GM15510 (cell line): ENCODE results near the gene ATXN7.
A peak's percentile ranks its signal among the peaks of the same experiment; 100 is the strongest.

Experiments
- POLR2A ChIP-seq: IDR thresholded peaks from 3 replicates; pipeline ENCODE4 v1.6.1; 2011; ENCODE audit warnings: borderline replicate concordance; ENCODE audit not compliant: insufficient read length; ENCODE audit errors: extremely low read depth

ATXN7 gene

GRCh38 chr3:64003589-64003988 is 139.9 kb downstream of the ATXN7 start:
- no peak for TF ChIP-seq POLR2A

DNA sequence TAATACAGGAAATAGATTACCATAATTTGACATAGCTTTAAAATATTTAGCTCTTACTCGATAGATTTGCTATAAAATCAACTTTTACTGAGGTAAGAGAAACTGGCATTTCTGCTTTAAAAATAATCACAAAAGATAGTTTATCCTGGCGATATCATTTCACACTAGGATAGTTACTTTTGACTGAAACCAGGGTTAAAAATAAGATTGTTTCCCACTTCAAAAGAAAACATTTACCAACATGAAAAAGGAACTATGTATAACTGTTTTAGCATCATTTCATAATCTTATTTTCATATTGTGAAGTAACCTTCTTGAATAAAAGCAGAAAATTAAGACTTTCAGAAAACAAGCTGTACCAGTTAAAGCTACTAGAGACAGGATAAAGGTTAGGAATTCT is 144.3 kb downstream of the ATXN7 start:
- TF ChIP-seq POLR2A: no peak

GRCh38 chr3:64008487-64009351 is 145.1 kb downstream of the ATXN7 start:
- TF ChIP-seq POLR2A: no peak

GRCh38 chr3:64009528-64009927 is 145.9 kb downstream of the ATXN7 start:
- TF ChIP-seq POLR2A: no peak

DNA sequence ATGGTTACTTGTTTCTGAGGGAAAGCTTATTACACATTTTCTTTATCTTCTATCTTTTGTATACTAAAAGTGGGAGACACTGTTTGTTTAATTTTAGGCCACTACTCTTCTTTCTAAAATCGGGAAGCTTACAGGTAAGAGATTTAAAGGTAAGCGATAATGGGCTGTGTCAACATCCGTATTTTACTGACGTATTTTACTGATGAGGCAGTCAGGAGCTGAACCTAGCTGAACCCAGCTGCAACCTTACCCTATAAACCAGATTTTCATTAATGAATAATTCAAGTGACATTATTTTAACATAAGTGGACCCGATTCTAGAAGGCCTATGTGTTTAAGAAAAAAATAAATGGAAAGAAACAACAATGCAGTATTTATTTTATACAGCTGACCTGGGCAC is 146.5 kb downstream of the ATXN7 start:
- TF ChIP-seq POLR2A: no peak

- no peak for TF ChIP-seq POLR2A
Measured at GRCh38 chr3:64011685-64012084, 148.0 kb downstream of the ATXN7 start.

- no peak for TF ChIP-seq POLR2A
Measured at GRCh38 chr3:64016941-64017620, 153.4 kb downstream of the ATXN7 start.

GRCh38 chr3:64019271-64019670 is 155.6 kb downstream of the ATXN7 start:
- no peak for TF ChIP-seq POLR2A

GRCh38 chr3:64019879-64020278 is 156.2 kb downstream of the ATXN7 start:
- no peak for TF ChIP-seq POLR2A

DNA sequence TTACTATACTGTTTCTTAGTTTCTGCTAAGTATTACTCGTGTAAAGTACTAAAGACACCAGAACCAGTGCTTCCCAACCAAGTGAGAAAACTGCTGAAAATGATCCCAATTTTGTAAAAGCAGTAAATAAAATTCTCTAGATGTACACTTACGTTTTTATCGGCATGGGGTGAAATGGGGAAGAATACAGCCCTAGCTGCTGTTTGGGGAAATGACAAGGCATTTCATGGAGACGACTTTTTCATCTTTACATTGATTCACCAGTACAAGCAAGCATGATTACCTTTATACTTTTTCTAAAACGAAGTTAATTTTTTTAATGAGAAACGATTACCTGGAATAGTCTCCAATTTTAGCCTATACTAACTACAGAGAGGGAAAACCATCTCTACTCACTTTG is 158.3 kb downstream of the ATXN7 start:
- TF ChIP-seq POLR2A: no peak

DNA sequence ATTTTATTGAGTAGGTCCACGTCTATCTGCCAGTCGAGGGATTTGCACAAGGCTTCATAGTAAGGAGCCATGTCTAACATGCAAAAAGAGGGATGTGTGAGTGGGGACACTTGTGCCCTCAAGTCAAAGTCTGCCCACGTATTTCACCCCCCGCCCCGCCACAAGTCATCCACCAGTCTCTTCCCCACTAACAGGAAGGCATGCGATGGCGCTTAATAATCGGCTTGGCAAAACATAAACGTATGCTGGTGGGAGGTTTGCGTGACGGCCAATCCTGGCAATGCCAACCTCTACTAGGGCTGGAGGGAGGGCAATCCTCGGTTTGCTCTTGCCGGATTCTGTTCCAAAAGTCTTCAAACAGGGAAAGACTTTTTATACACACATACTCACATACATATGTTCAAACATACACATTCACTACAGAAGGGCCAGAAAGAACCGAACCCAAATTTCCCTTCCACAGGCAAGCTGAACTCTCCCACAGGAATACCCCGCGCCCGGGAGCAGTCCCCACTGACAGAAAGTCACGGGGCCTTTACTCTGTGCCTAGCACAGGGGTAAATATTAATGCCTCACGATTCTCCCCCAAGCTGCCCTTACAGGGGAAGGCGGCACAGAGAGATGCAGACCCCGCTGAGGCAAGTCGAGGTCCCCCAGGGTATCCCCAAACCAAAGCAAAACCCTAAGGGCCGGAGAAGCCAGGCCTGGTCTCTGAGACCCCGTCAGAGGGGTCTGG is 159.0 kb downstream of the ATXN7 start:
- no peak for TF ChIP-seq POLR2A

GRCh38 chr3:64023187-64023860 is 159.7 kb downstream of the ATXN7 start, which contains the start of gene PSMD6:
TSS of gene PSMD6 (minus strand) at chr3:64023494. CDS start at chr3:64023419, 75 bp downstream.
- TF ChIP-seq POLR2A: peak; percentile 77

DNA sequence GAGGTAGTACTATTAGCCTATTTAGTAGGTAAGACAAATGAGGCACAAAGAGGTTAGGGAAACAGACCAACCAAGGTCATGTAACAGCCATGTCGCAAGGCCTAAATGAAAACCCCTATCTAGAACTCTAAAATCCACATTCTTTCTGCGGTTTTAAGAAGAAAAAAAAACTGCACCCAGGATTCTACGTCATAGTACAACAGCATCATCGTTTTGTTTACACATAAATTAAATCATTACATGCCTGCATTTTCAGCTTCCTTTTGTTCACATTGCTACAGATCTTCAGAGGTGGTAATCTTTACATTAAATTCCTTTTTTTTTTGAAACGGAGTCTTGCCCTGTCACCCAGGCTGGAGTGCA is 160.2 kb downstream of the ATXN7 start:
- no peak for TF ChIP-seq POLR2A

GRCh38 chr3:64026346-64026745 is 162.7 kb downstream of the ATXN7 start:
- TF ChIP-seq POLR2A: no peak

DNA sequence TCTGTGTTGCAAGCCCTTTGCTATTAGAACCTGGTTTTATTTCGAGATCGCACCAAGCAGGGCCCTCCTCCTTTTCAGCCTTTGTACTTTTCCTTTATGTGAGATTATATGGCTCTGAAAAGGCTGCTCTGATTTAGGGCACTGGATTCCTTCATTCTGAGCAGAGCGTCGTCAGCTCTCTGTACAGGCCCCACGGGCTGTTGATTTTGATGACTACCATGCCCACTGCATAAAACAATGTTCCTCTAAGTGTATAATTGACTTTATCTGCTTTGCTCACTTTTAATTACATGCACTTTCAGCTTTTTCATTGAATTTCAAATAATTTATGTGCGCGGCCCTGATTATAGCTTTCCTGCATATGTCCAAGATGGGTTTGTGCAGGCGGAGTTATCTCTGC is 164.0 kb downstream of the ATXN7 start:
- TF ChIP-seq POLR2A: no peak
